CD4-positive, alpha-beta T cell treated with Interleukin-15 for 4 hours (primary cell): ENCODE results near the gene P2RX4.
"Not testable (repeated sequence)": the region's sequence is repeated elsewhere in the genome, so short reads cannot be mapped to it uniquely, and the experiment has no call there.

ENCODE experiments used
- DNase-seq: peaks from one replicate; pipeline ENCODE4 v3.0.0-alpha.2; 2020; ENCODE audit warnings: low spot score

Gene P2RX4

GRCh38 chr12:121223292-121224285 is 13.7 kb downstream of the P2RX4 start:
- peak; percentile 43 for DNase-seq

- DNase-seq: peak; percentile 49
Measured at GRCh38 chr12:121224591-121224990, 14.7 kb downstream of the P2RX4 start.

- no peak for DNase-seq
Measured at GRCh38 chr12:121226399-121226798, 16.5 kb downstream of the P2RX4 start.

- DNase-seq: not testable (repeated sequence)
Measured at GRCh38 chr12:121226871-121227270, 16.9 kb downstream of the P2RX4 start.

- DNase-seq: no peak
Measured at GRCh38 chr12:121227294-121227693, 17.4 kb downstream of the P2RX4 start.

- no peak for DNase-seq
Measured at GRCh38 chr12:121228919-121229665, 19.2 kb downstream of the P2RX4 start.

- peak; percentile 63 for DNase-seq
Measured at GRCh38 chr12:121229826-121230537, 20.1 kb downstream of the P2RX4 start.

GRCh38 chr12:121230538-121230907 is 20.6 kb downstream of the P2RX4 start:
- DNase-seq: no peak

GRCh38 chr12:121232163-121232562 is 22.2 kb downstream of the P2RX4 start:
- no peak for DNase-seq

GRCh38 chr12:121232977-121233627 is 23.2 kb downstream of the P2RX4 start:
- no peak for DNase-seq

GRCh38 chr12:121233628-121234020 is 23.7 kb downstream of the P2RX4 start:
- no peak for DNase-seq

GRCh38 chr12:121236776-121237175 is 26.8 kb downstream of the P2RX4 start:
- no peak for DNase-seq

GRCh38 chr12:121237415-121237814 is 27.5 kb downstream of the P2RX4 start:
- DNase-seq: no peak

GRCh38 chr12:121238086-121238485 is 28.2 kb downstream of the P2RX4 start:
- DNase-seq: no peak

- DNase-seq: no peak
Measured at GRCh38 chr12:121238604-121239350, 28.8 kb downstream of the P2RX4 start.

GRCh38 chr12:121239351-121240061 is 29.6 kb downstream of the P2RX4 start:
- DNase-seq: no peak

- no peak for DNase-seq
Measured at GRCh38 chr12:121240062-121240420, 30.1 kb downstream of the P2RX4 start.

- DNase-seq: peak; percentile 80
Measured at GRCh38 chr12:121240484-121241101, 30.7 kb downstream of the P2RX4 start.

GRCh38 chr12:121241156-121241970 is 31.4 kb downstream of the P2RX4 start:
- no peak for DNase-seq
